K562 (cell line): ENCODE data around the gene C3. TPM values are rescaled to one million over a fixed set of nuclear protein-coding genes. Genes with fewer than 3 reads are reported as not detected.
A peak's percentile ranks its signal among the peaks of the same experiment; 100 is the strongest.

Experiments
- ATF2 ChIP-seq: sonication (generic); formaldehyde crosslinking; IDR thresholded peaks from 2 replicates; pipeline ENCODE4 v1.8.1; 2022; ENCODE audit warnings: missing genetic modification reagents
- CEBPG ChIP-seq, 3 experiments: fragments of 200-800 bp in 1 of 3; sonication (Bioruptor generic) in 1 of 3; sonication (generic) in 1 of 3; formaldehyde crosslinking in 1 of 3; IDR thresholded peaks in 2 of 3; conservative IDR thresholded peaks in 1 of 3; 2 replicates each; pipeline versions ENCODE4 v1.6.1 to v1.8.0; 2016 to 2022; ENCODE audit warnings: missing compliant biosample characterization in 2 of 3, missing genetic modification characterization in 2 of 3, mild to moderate bottlenecking in 1 of 3, missing genetic modification reagents in 1 of 3
- DLX4 ChIP-seq: fragments of 250-450 bp; sonication (Bioruptor Pico); IDR thresholded peaks from 2 replicates; pipeline ENCODE4 v1.6.1; 2021; ENCODE audit warnings: mild to moderate bottlenecking
- EHMT2 ChIP-seq: fragments of 450-650 bp; IDR thresholded peaks from 2 replicates; pipeline ENCODE4 v1.6.1; 2018; ENCODE audit warnings: antibody characterized with exemption
- EZH2 ChIP-seq: IDR thresholded peaks from 2 replicates; pipeline ENCODE4 v1.6.1; 2012; ENCODE audit warnings: low read depth, mild to moderate bottlenecking, inconsistent platforms, low read length, borderline replicate concordance
- MLLT1 ChIP-seq, 2 experiments: fragments of 450-650 bp; IDR thresholded peaks; 2 replicates each; pipeline ENCODE4 v1.6.1; 2016
- PHF21A ChIP-seq: fragments of 450-650 bp; IDR thresholded peaks from 2 replicates; pipeline ENCODE4 v1.6.1; 2017; ENCODE audit warnings: low read depth, borderline replicate concordance
- RAD21 ChIP-seq, 2 experiments: fragments of 250-450 bp in 1 of 2; fragments of 450-650 bp in 1 of 2; sonication (Bioruptor Pico) in 1 of 2; formaldehyde crosslinking in 1 of 2; IDR thresholded peaks in 1 of 2; conservative IDR thresholded peaks in 1 of 2; 2 replicates each; pipeline versions ENCODE4 v1.4.0 to v1.8.0; 2020 to 2022; ENCODE audit warnings: mild to moderate bottlenecking in 2 of 2, moderate library complexity in 1 of 2
- TFE3 ChIP-seq: fragments of 450-650 bp; formaldehyde crosslinking; IDR thresholded peaks from 2 replicates; pipeline ENCODE4 v1.4.0; 2020; ENCODE audit warnings: mild to moderate bottlenecking, mixed read lengths
- THAP12 ChIP-seq: fragments of 250-450 bp; sonication (Bioruptor Pico); IDR thresholded peaks from 2 replicates; pipeline ENCODE4 v1.9.0; 2021; ENCODE audit warnings: mild to moderate bottlenecking, inconsistent platforms
- ZFP91 ChIP-seq: sonication (generic); formaldehyde crosslinking; IDR thresholded peaks from 2 replicates; pipeline ENCODE4 v1.8.0; 2022; ENCODE audit warnings: mild to moderate bottlenecking, missing genetic modification reagents
- ZFX ChIP-seq: sonication (generic); formaldehyde crosslinking; IDR thresholded peaks from 2 replicates; pipeline ENCODE4 v1.8.0; 2022; ENCODE audit warnings: mild to moderate bottlenecking, missing genetic modification reagents, moderate library complexity
- ZNF277 ChIP-seq: fragments of 250-450 bp; sonication (Bioruptor Pico); IDR thresholded peaks from 2 replicates; pipeline ENCODE4 v1.8.0; 2022; ENCODE audit warnings: inconsistent platforms, mild to moderate bottlenecking, moderate library complexity, borderline replicate concordance
- ZNF785 ChIP-seq: fragments of 250-450 bp; sonication (Bioruptor Pico); IDR thresholded peaks from 2 replicates; pipeline ENCODE4 v1.4.0; 2020; ENCODE audit warnings: mild to moderate bottlenecking
- polyA plus RNA-seq, 8 experiments: library from polyadenylated mRNA; depleted of rRNA in 4 of 8; stranded (reverse) in 5 of 8; unstranded in 3 of 8; fragments of >200 nt; fragmentation: Nextera tagmentation in 2 of 8; fragmentation: Illumina TruSeq in 1 of 8; extraction: Ambion mirVana in 2 of 8; extraction: Trizol in 1 of 8; gene quantifications; 2 replicates each; pipeline versions ENCODE4 v1.2.1 to v1.2.3, GENCODE V29; 2011 to 2014; ENCODE audit warnings: inconsistent platforms in 1 of 8, missing spikeins in 1 of 8
- total RNA-seq, 7 experiments: library from RNA; depleted of rRNA in 6 of 7; stranded (reverse); fragments of >200 nt in 6 of 7; fragmentation: Illumina TruSeq in 2 of 7; extraction: Trizol in 2 of 7; gene quantifications; 2 replicates each; pipeline versions ENCODE4 v1.2.1 to v1.2.3, GENCODE V29; 2011 to 2021; ENCODE audit warnings: low replicate concordance in 1 of 7

C3 gene
- total and polyA plus RNA-seq, 9 of the 15 experiments (the other 6 are each of a cell fraction or from before 2014, with no cell fraction given), result 0.59 to 10.6 (median 2.2) TPM

GRCh38 chr19:6767357-6768235 is 47.1 kb upstream of the C3 start, which contains the start of gene SH2D3A (continued):
- TF ChIP-seq RAD21 (CRISPR knock-in tag; conservative IDR thresholded peaks at IDR 0.05 in 1 of 2, IDR thresholded peaks at IDR 0.05 in 1 of 2), result no peak
- TF ChIP-seq ZFP91 (CRISPR knock-in tag), result no peak
- TF ChIP-seq DLX4 (CRISPR knock-in tag), result no peak
- TF ChIP-seq ZNF785 (CRISPR knock-in tag), result no peak
- TF ChIP-seq THAP12, result peak; percentile 34; the same call in 1 of the 2 replicates
- no peak for TF ChIP-seq TFE3 (CRISPR knock-in tag)
- no peak for TF ChIP-seq ZFX
- TF ChIP-seq ZNF277 (CRISPR knock-in tag), result no peak
- TF ChIP-seq EHMT2, result no peak
- no peak for TF ChIP-seq EZH2
- no peak for TF ChIP-seq ATF2 (CRISPR knock-in tag)
- no peak for TF ChIP-seq CEBPG (CRISPR knock-in tag; IDR thresholded peaks at IDR 0.05)
- TF ChIP-seq CEBPG (tag; conservative IDR thresholded peaks at IDR 0.05 in 1 of 2, IDR thresholded peaks at IDR 0.05 in 1 of 2), result no peak
- TF ChIP-seq PHF21A, result no peak
- TF ChIP-seq MLLT1 (IDR thresholded peaks at IDR 0.05), result no peak
